KBM-7 (cell line): ENCODE measurements around the gene TMEM250.
"Not testable (repeated sequence)": the region's sequence is repeated elsewhere in the genome, so short reads cannot be mapped to it uniquely, and the experiment has no call there.

ENCODE experiments used
- DNase-seq: peaks from one replicate; pipeline ENCODE4 v3.0.0-alpha.2; 2015
- in situ Hi-C: fragments of 300-500 bp; cut with MboI; formaldehyde crosslinking; loops from 2 replicates; pipeline ENCODE4 v1.14.3; 2020; ENCODE audit warnings: low sequenced_read_pairs, low pct_unique_long_range_greater_than_20kb, mixed read lengths

The TMEM250 gene, protein sequence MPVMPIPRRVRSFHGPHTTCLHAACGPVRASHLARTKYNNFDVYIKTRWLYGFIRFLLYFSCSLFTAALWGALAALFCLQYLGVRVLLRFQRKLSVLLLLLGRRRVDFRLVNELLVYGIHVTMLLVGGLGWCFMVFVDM

DNA sequence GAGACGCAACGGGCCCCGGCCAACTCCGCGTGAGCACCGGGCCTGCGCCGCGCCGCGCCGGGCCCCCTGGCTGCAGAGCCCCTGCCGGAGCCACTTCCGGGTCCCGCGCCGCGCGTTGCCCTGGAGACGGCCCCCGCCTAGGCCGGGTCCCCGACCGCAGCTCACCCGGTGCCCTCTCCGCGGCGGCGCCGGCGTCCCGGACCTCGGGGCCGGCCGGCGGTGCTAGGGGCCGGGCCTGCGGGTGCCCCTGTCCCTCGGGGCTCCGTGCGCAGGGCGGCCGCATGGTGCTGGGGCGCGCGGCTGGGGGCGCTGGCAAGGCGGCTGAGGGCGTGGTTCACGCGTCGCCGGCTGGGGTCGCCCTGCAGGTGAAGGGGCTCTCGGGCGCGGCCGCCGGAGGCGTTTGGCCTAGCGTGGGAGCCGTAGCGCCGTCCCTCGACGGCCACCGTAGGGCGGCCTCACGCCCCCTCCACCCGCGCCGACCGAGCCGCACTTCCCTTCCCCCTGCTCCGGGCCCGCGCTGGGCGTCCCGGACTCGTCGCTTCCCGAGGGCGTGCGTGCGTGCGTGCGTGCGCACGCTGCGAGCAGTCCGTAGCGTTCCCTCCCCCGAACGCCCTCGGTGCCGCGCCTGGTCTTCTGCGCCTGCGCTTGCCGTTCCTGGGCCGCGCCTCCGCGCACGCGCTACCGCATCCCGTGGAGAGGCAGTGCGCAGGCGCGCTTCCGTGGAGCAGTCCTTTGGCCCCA lies at the start of gene TMEM250:
TMEM250 (minus strand) TSS at position 556 of the 741 bp plus-strand sequence. CDS start 1,975 bp downstream, outside the sequence.
- in situ Hi-C loops: no loop called here
- DNase-seq: peak; percentile 95

DNA sequence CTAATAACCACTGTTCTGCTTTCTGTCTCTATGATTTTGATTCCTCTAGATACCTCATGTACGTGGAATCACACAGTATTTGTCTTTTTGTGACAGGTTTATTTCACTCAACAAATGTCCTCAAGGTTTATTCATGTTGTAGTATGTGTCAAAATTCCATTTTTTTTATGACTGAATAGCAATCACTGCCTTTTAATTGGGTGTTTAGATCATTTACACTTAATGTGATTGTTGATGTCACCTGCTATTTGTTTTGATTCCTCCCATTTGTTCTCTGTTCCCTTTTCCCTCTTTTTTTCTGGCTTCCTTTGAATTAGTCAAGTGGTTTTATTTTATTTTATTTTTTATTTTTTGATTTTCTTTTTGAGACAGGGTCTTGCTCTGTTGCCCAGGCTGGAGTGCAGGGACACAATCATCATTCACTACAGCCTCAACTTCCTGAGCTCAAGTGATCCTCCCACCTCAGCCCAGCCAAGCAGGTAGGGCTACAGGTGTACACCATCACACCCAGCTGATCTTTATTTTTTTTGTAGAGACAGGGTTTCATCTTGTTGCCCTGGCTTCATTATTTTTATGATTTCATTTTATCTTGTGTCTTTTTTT lies 44.7 kb upstream of the TMEM250 start:
- in situ Hi-C loops: no loop called here
- no peak for DNase-seq

DNA sequence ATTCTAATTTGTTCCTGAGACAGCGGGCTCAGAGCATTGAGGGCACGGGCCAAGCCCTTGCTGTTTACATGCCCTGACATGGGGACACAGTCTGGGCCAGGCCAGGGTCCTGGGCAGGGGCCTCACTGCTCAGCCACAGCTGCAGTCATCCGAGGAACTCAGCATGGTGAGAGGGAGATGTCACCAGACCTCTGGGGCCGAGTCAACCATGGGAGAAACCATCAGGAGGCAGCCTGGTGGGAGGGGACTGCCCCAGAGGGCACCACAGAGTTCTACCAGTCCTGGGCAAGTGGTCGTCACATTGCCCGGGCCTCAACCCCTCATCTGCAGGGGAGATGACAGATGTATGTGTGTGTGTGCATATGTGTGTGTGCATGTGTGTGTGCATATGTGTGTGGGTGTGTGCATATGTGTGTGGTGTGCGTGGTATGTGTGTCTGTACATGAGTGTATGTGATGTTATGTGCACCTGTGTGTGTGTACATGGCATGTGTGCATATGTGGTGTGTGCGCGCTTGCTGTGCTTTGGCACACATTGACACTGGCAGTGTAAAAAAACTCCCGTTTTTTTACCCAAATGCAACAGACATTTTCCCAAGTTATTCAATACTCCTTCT lies 42.4 kb upstream of the TMEM250 start:
- in situ Hi-C loops: no loop called here
- no peak for DNase-seq

DNA sequence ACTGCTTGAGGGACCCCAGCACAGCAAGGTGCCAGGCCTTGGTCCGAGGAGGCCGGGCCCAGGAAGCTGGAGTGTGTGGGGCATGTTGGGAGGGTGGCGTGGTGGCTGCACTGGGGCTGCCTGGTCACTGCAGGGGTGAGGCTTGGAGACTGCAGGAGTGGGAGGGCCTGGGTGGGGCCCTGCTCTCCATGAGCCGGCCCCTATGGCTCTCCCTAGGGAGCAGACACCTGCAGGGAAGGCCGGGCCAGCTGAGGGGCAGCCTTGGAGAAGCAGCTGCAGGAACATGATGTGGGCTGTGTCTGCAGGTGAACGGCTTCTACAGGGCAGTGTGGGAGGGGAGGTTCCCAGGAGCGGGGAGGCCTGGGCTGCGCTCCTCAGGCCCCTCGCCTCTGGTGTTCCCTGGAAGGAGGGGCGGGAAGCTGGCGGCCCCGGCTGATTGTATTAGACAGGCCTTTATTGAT lies 41.7 kb upstream of the TMEM250 start:
- no peak for DNase-seq

DNA sequence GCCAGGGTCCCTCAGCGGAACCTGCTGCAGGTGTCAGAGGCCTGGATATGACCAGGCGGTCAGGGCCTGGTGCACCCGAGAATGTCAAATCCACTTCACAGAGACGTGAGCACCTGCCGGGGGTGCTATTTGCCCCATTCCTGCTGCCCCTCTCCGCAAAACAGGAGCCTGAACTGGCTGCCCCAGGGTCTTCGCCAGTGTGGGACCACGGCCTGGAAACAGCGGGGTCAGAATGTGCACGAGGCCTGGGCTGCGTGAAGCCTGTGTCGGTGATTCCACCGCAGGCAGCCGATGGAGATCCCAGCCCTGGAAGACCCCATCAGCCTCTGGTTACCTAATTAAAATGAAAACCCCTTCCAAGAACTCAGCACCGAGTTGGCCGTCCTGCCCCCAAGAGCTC lies 41.2 kb upstream of the TMEM250 start:
- DNase-seq: no peak
- in situ Hi-C loops: no loop called here

More for the DNA sequence above, 41.7 kb upstream of the TMEM250 start:
- in situ Hi-C loops: no loop called here

DNA sequence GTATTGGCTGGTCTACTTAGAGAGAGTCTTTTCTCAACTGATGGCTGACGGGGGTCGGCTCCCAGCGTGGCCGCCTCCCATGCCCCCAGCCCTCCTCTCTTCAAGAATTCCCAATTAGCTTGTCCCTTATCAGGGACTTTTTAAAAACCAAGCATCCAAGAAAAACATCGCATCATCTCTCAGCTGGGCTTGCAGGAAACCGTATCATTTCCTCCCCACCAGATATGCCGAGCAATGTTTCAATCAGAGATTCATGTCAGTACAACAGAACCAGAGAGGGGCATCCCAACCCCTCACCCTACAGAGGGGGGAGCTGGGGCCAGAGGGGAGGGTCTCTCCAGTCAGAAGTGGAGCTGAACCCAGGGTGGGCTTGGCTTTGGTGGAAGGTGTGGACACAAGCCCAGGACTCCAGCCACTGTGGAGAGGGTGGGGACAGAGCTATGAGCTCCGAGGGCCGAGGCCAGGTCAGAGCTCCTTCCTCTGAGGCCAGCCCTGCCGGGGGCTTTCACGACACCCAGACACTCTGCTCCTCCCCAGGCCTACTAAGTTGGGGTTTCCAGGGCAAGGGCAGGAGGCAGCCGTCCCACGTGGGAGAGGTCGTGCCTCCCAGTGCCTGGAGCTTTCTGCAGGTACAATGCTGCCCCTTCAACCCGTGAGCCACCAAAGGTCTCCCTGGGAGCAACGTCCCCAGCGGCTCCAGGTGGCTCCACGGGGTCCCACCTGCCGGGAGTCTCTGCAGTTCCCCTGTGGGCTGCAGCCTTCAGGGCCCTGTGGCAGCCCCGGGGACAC lies 39.0 kb upstream of the TMEM250 start:
- DNase-seq: no peak
- in situ Hi-C loops: no loop called here

DNA sequence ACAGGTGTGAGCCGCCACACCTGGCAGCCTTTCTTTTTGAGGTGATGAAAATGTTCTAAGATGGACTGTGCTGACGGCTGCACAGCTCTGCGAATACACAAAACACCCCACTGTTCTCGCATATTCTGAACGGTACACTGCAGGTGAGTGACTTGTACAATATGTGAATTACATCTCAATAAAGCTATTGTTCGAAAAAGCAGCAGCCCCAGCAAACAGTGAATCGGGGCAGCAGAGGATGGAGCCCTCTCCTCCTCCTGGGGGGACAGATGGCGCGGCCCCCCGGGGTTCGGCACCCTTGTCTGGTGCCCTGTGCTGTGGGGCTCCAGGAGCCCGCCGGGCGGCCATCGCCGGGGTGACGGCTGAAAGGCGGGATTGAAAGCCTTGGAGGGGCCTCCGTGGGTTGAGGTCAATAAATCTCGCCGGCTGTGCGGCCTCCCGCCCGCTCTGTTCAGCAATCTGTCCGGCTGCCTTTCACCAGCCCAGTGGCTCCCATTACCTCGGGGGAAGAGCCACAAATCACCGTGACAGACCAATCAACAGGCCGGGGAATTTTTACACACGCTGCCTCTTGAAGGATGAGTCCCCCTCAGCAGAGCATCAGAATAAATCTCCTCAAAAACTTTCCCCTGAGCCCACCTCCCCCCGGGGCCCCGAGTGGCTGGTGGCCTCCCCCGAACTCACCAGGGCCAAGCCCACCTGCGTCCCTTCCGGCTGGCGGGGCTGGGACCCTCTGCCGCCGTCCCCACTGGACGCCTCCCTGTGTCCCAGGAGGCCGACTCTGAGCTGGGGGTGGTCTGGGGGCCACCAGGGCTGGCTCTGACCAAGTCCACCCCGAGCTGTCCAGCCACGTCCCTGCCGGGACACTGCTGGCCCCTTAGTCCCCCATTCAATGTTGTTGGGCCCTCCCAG lies 37.8 kb upstream of the TMEM250 start:
- DNase-seq: no peak
- in situ Hi-C loops: no loop called here

DNA sequence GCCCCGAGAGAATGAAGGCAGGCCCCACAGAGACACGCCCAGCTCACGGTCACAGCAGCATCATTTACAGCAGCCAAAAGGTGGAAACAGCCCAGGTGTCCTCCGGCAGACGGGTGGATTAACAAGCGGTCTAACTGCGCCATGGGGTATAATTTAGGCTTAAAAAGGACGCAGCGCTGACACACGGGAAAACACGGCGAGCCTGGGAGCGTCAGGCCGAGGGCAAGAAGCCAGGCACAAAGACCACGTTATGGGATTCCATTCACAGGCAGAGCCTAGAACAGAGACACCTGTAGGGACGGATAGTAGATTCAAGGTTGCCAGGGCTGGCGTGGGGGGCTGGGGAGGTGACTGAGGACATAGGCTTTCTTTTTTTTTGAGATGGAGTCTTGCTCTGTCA lies 36.9 kb upstream of the TMEM250 start:
- in situ Hi-C loops: no loop called here
- DNase-seq: no peak

DNA sequence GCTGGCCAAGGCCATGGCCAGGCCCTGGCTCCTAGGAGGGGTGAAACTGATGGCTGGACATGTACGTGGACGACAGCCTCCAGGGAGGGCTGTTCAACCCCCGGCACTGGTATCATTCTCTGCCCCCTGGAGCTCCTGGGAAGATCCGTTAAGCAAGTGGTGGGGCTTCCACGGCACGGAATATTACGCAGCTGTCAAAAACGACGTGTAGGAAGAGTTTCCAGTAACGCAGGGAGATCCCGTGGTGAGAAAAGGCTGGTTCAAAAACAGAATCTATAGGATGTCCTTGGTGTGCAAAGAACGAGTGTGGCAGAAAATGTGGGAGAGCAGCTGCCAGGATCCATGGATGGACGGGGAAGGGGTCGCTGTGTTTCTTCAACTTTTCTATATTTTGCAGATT lies 36.3 kb upstream of the TMEM250 start:
- DNase-seq: no peak
- in situ Hi-C loops: no loop called here

DNA sequence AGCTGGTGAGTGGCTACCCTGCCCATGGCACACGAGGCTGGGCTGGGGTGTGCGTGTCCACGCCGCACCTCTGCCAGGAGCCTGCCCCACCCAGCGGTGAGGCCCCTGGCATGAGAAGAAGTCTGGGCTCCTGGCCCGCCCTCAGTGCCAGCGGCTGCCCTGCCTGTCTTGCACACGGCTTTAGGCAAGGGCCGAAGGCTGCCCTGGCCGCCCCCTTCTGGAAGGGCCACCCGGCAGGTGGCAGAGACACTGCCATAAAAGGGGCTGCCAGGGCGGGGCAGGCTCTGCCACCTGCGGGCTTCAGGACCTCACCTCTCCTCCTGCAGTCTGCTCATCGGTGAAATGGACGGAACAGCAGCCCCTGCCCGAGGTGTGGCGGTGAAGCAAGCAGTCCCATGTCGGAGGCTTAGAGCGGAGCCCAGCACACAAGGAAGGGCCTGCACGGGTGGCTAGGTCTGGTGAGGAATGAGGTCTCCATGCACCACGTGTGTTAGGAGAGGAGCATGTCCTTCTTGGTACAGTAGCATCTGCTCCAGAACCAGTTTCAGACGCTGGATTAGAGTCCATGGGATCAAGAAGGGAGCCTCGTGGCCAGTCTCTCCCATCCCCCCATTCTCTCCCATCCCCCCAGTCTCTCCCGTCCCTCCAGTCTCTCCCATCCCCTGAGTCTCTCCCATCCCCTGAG lies 34.8 kb upstream of the TMEM250 start:
- no peak for DNase-seq
- in situ Hi-C loops: no loop called here

DNA sequence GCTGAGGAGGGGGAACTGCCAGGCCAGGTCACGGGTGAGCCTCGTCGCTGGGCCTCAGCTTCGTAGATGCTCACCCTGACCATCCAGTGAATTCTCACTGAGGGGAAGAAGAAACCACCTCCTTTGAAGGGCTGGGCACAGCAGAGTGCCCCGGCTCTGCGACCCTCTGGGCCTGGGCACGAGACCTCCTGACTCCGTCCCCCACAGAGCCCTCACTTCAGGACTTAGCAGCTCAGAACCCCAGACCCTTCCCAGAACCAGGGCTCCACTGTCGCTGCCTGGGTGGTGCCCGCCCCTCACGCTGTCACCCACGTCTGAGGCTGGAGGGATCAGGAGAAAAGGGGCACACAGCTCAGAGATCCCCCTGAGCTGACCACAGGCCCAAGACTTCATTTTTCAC lies 34.3 kb upstream of the TMEM250 start:
- in situ Hi-C loops: no loop called here
- no peak for DNase-seq

DNA sequence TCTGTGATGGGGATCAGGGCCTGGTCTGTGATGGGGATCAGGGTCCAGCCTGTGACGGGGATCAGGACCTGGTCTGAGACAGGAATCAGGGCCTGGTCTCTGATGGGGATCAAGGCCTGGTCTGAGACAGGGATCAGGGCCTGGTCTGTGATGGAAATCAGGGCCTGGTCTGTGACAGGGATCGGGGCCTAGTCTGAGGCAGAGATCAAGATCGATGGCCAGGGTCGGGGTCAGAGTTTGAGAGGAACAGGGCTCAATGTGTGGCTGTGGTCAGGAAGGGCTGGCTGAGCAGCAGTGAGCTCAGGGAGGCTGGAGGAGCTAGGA lies 33.8 kb upstream of the TMEM250 start:
- DNase-seq: no peak
- in situ Hi-C loops: no loop called here

DNA sequence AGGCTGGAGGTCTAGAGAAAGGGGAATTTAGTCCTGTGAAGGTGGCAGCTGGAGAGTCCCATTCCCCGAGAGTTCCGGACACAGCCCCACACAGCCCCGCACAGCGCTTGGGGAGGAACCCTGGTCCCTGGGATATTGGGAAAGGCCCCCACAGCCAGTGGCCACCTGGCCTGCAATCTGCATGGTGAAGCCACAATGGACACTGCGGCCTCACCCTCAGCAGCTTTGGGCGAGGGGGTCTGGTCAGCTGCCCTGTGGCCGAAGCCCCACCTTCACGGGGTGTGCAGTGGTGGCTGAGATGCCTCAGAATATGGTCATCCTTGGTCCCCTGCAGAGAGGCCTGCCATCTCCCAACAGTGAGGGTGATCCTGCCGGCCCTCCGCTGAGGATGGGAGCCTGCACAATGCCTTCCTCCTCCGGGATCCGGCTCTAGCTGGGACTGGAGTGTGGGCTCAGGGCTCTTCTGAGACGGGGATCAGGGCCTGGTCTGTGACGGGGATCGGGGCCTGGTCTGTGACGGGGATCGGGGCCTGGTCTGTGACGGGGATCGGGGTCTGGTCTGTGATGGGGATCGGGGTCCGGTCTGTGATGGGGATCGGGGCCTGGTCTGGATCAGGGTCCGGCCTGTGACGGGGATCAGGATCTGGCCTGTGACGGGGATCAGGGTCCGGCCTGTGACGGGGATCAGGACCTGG lies 33.3 kb upstream of the TMEM250 start:
- no peak for DNase-seq
- in situ Hi-C loops: no loop called here

DNA sequence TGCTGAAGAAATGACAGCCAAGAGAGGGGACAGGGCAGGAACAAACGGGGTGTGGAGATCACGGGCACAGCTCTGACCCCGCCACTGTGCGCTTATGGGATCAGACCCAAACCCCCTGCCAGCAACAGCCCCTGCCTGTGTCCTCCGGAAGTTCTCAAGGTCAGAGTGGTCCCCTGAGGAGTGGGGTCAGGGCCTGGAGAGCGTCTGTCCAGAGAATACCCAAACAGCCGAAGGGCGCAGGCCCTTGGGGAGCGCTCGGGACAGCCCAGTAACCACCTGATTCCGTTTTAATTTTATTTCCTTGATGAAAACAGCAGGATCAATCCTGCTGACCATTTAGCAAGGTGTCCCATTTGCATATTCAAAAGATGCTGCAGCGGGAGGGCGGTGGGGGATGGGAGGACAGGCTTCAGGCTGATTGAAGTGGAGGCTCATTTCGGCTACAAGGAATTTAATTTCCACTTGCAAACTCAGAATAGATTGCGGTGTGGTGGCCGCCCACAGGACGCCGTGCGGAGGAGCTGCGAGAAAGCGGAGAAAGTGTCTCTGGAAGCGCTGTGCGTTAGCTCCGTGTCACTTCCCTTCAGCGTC lies 32.6 kb upstream of the TMEM250 start:
- DNase-seq: no peak
- in situ Hi-C loops: no loop called here

DNA sequence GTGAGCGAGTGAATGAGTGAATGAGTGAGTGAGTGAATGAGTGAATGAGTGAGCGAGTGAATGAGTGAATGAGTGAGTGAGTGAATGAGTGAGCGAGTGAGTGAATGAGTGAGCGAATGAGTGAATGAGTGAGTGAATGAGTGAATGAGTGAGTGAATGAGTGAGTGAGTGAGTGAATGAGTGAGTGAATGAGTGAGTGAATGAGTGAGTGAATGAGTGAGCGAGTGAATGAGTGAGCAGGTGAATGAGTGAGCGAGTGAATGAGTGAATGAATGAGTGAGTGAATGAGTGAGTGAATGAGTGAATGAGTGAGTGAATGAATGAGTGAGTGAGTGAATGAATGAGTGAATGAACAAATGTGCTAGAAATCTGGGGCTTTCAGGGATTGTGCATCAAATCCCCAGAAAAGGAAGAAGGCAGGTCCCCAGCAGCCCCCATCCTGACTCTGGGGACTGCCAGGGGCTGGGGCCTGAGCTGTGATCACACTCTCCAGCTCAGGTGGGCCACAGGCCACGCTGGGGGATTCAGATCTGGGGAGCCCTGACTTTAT lies 32.1 kb upstream of the TMEM250 start:
- DNase-seq, in situ Hi-C loops: not testable (repeated sequence)

DNA sequence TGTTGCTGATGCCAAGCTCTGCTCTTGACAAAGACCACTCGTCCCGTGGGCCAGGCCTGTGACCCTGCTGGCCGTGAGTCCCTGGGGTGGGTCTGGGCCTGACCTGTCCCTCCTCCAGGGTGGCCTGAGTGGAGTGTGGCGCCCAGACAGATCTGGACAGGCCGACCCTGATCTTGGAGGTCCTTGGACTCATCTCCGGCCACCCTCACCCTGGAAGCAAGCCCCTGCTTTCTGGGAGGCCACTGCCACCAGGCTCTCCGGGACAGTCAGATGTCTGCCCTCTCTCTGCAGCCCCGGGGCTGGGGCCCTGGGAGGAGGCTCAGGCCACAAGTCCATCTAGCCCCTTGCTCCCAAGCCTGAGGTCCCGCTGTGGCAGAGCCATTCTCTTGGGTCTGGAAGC lies 31.2 kb upstream of the TMEM250 start:
- no peak for DNase-seq
- in situ Hi-C loops: no loop called here

DNA sequence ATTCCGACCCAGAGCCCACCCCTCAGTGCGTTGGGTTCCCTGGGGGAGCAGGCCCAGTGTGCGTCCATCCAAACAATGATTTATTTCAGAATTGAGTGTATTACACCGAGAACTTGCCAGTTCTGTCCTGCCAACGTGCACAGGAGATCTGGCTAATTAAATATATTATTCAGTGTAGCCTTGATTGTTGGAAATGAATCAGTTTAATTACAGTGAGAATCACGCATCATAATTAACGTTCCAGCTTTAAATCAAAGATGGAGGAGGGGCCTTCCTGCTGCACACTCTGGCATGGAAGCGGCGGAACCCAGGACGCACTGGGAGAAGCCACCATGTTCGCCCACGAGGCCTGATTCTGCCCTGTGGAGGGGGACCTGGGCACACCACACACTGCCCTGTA lies 30.7 kb upstream of the TMEM250 start:
- DNase-seq: no peak
- in situ Hi-C loops: no loop called here
